Neural progenitor cell (in vitro differentiated cells): ENCODE results near the gene DEPP1.

ENCODE experiments used
- CTCF ChIP-seq: fragments of 200-600 bp; sonication (generic); IDR thresholded peaks from 2 replicates; pipeline ENCODE4 v1.5.1; 2017; ENCODE audit warnings: antibody characterized with exemption, mild to moderate bottlenecking
- EZH2 ChIP-seq: fragments of 200-600 bp; sonication (generic); IDR thresholded peaks from 2 replicates; pipeline ENCODE4 v1.6.1; 2017; ENCODE audit warnings: antibody characterized with exemption, mild to moderate bottlenecking, moderate library complexity

GRCh38 chr10:44958898-44959246 is 19.7 kb downstream of the DEPP1 start:
- no peak for TF ChIP-seq CTCF
- TF ChIP-seq EZH2 = no peak
